DMS 273 (cell line): ENCODE data around the gene UBE2I.

Experiments used
- DNase-seq: peaks from one replicate; lab custom pipeline; 2025; ENCODE audit not compliant: unreplicated experiment; lab: John Stamatoyannopoulos, UW

The UBE2I gene

GRCh38 chr16:1355591-1355990, 46.2 kb downstream of the UBE2I start:
- no peak for DNase-seq

GRCh38 chr16:1356061-1356900, 46.8 kb downstream of the UBE2I start:
- no peak for DNase-seq

- DNase-seq = no peak
Observed at GRCh38 chr16:1357906-1358566, 48.6 kb downstream of the UBE2I start.

GRCh38 chr16:1361685-1362360, 52.4 kb downstream of the UBE2I start:
- DNase-seq = no peak

- DNase-seq = no peak
Observed at GRCh38 chr16:1362807-1363206, 53.4 kb downstream of the UBE2I start.

GRCh38 chr16:1363501-1364041, 54.1 kb downstream of the UBE2I start:
- peak; percentile 79 for DNase-seq

GRCh38 chr16:1364510-1364909, 55.1 kb downstream of the UBE2I start:
- DNase-seq = no peak

- DNase-seq = no peak
Observed at GRCh38 chr16:1366060-1366711, 56.8 kb downstream of the UBE2I start.

- DNase-seq = no peak
Observed at GRCh38 chr16:1366712-1367299, 57.4 kb downstream of the UBE2I start.

GRCh38 chr16:1367486-1368174, 58.2 kb downstream of the UBE2I start:
- no peak for DNase-seq

- DNase-seq = no peak
Observed at GRCh38 chr16:1371054-1371978, 61.9 kb downstream of the UBE2I start.

- no peak for DNase-seq
Observed at GRCh38 chr16:1372292-1372950, 63.0 kb downstream of the UBE2I start.

- DNase-seq = no peak
Observed at GRCh38 chr16:1374418-1375297, 65.2 kb downstream of the UBE2I start.

- DNase-seq = no peak
Observed at GRCh38 chr16:1375298-1375640, 65.8 kb downstream of the UBE2I start.

GRCh38 chr16:1375741-1376410, 66.4 kb downstream of the UBE2I start:
- DNase-seq = no peak
